ENCODE results near the gene HOXC11. TPM values are rescaled to one million over a fixed set of nuclear protein-coding genes. Genes with fewer than 3 reads are reported as not detected.

HOXC11 gene
- total and polyA plus RNA-seq, 10 of the 15 experiments (the other 5 are each of a cell fraction or from before 2014, with no cell fraction given) = not detected

GRCh38 chr12:54016051-54016450 lies 43.1 kb downstream of the HOXC11 start (continued):
- no peak for TF ChIP-seq ZBTB33 (IDR thresholded peaks at IDR 0.05)

- in situ Hi-C loops (cut with MboI) (no loop called here), intact Hi-C loops (cut with micrococcal nuclease; ENCODE audit: unreplicated experiment) (no loop called here)
- ChIA-PET SMC1A (ENCODE audit: uncharacterized antibody, unreplicated experiment) (interaction anchor here (0.6 to 2.5 kb wide), 12 partner anchors 9 to 191 kb away, joined by 3 to 22 read pairs (median 6); partner anchors contain the start of genes HOXC10, HOXC4, HOXC5 and HOXC6), RAD21 (ENCODE audit: unreplicated experiment) (interaction anchor here (0.8 to 2.1 kb wide), 10 partner anchors 8 to 198 kb away, joined by 3 to 21 read pairs (median 9); partner anchors contain the start of genes HOXC10, HOXC4, HOXC5 and HOXC8), POLR2A (interaction anchor here (0.6 to 1.9 kb wide), 7 partner anchors 8 to 265 kb away, joined by 4 to 24 read pairs (median 9); partner anchors contain the start of genes CISTR, HOXC4 and HOXC5), CTCF (interaction anchor here (0.6 to 3.8 kb wide), 11 partner anchors 9 to 200 kb away, joined by 4 to 27 read pairs (median 14); partner anchors contain the start of genes HOXC10, HOXC4, HOXC5 and HOXC6)
- H3K27ac ChIP-seq (ENCODE audit: control insufficient read depth, insufficient read depth) = no peak overlapping the region
- H3K9me3 ChIP-seq (replicated peaks; ENCODE audit: control insufficient read depth, insufficient read depth, low read length) = no peaks in the 10 kb centered on the region
- peaks cover 11 to 26% of the 10 kb centered on the region in 2 experiments for H3K27me3 ChIP-seq (replicated peaks in 1 of 2; ENCODE audit: control insufficient read depth in 2 of 2, insufficient read depth in 2 of 2, low read length in 1 of 2)
- no TSS peak for BruUV-seq (replicated peaks)
- H2AFZ ChIP-seq (ENCODE audit: control insufficient read depth, low read depth, low read length) = no peak overlapping the region
- FAIRE-seq = no peak
- H3K79me2 ChIP-seq (ENCODE audit: control insufficient read depth, insufficient read depth, low read length) = no peaks in the 10 kb centered on the region
- H3K36me3 ChIP-seq (ENCODE audit: control insufficient read depth in 2 of 2, insufficient read depth in 2 of 2, low read length in 1 of 2) = no peaks in the 10 kb centered on the region
- H3K9ac ChIP-seq (ENCODE audit: control insufficient read depth, insufficient read depth, low read length) = no peak overlapping the region
- 0 out of 2 replicates have a peak overlapping the region, but pooled peaks have one; percentile 17 for H3K4me2 ChIP-seq (ENCODE audit: control insufficient read depth, insufficient read depth)
- peaks cover 18% of the 10 kb centered on the region for H3K4me1 ChIP-seq (ENCODE audit: control insufficient read depth, insufficient read depth, low read length)
- no peak overlapping the region for H3K4me3 ChIP-seq
- no peak for ATAC-seq
- no peak for TF ChIP-seq ZNF592 (IDR thresholded peaks at IDR 0.05)
- TF ChIP-seq SREBF1 (IDR thresholded peaks at IDR 0.05; ENCODE audit: low read length) = no peak
- TF ChIP-seq POLR2AphosphoS2 (IDR thresholded peaks at IDR 0.05; ENCODE audit: low read depth, low read length) = no peak
- no peak for TF ChIP-seq NFXL1 (IDR thresholded peaks at IDR 0.05; ENCODE audit: borderline replicate concordance)
- TF ChIP-seq MEF2B (IDR thresholded peaks at IDR 0.05; ENCODE audit: partially characterized antibody, poor library complexity, severe bottlenecking) = no peak
- no peak for TF ChIP-seq NFIC (IDR thresholded peaks at IDR 0.05; ENCODE audit: low read depth, low read length)
- TF ChIP-seq JUND (IDR thresholded peaks at IDR 0.05; ENCODE audit: low read depth, low read length) = no peak
- no peak for TF ChIP-seq BCL11A (IDR thresholded peaks at IDR 0.05; ENCODE audit: low read depth, low read length)
- TF ChIP-seq USF1 (IDR thresholded peaks at IDR 0.05; ENCODE audit: borderline replicate concordance, extremely low read length, insufficient read depth, low read depth, low read length) = no peak
- no peak for TF ChIP-seq RCOR1 (conservative IDR thresholded peaks at IDR 0.05; ENCODE audit: low read depth, low read length)
- no peak for TF ChIP-seq LARP7 (IDR thresholded peaks at IDR 0.05)
- TF ChIP-seq IKZF1 (conservative IDR thresholded peaks at IDR 0.05) = no peak
- no peaks in the 10 kb centered on the region; the same call in 1 of the 2 replicates for H4K20me1 ChIP-seq (ENCODE audit: control insufficient read depth, insufficient read depth)
- DNase-seq (ENCODE audit: low read depth, low spot score) = no peak
- 4% methylated on average over 25 of the region's 25 CpGs for WGBS (ENCODE audit: insufficient coverage, insufficient replicate concordance, low lambda C conversion rate, missing lambda C conversion rate)
These were observed 43.6 kb downstream of the HOXC11 start for GRCh38 chr12:54016478-54016964.

Measured in GM12878 (cell line).